Activated CD4-positive, alpha-beta T cell treated with anti-CD3 and anti-CD28 coated beads for 1 hour (primary cell): ENCODE data around the gene ODR4.
"Not testable (repeated sequence)": the region's sequence is repeated elsewhere in the genome, so short reads cannot be mapped to it uniquely, and the experiment has no call there.

ENCODE experiments used
- DNase-seq: peaks from one replicate; pipeline ENCODE4 v3.0.0-alpha.2; 2020

ODR4 gene

GRCh38 chr1:186375152-186375928 is at the start of gene ODR4, which contains the start of gene TPR:
ODR4 (plus strand) TSS chr1:186375838; CDS start chr1:186379786, 3,948 bp downstream.
TPR (minus strand) TSS chr1:186375253; CDS start chr1:186375028, 225 bp downstream.
- DNase-seq = peak; percentile 88

- DNase-seq = no peak
Observed at GRCh38 chr1:186326009-186326408, 49.6 kb upstream of the ODR4 start.

- DNase-seq = no peak
Observed at GRCh38 chr1:186327331-186327730, 48.3 kb upstream of the ODR4 start.

GRCh38 chr1:186330758-186331157 is 44.9 kb upstream of the ODR4 start:
- DNase-seq = no peak

- no peak for DNase-seq
Observed at GRCh38 chr1:186337554-186337953, 38.1 kb upstream of the ODR4 start.

GRCh38 chr1:186340772-186341171 is 34.9 kb upstream of the ODR4 start:
- no peak for DNase-seq

GRCh38 chr1:186347837-186348691 is 27.6 kb upstream of the ODR4 start:
- DNase-seq = not testable (repeated sequence)

- no peak for DNase-seq
Observed at GRCh38 chr1:186374303-186375151, 1.1 kb upstream of the ODR4 start.

- no peak for DNase-seq
Observed at GRCh38 chr1:186375929-186376319, 286 bp downstream of the ODR4 start.

- no peak for DNase-seq
Observed at GRCh38 chr1:186386725-186387383, 11.2 kb downstream of the ODR4 start.

- DNase-seq = no peak
Observed at GRCh38 chr1:186390925-186391324, 15.3 kb downstream of the ODR4 start.

- no peak for DNase-seq
Observed at GRCh38 chr1:186391841-186392240, 16.2 kb downstream of the ODR4 start.

GRCh38 chr1:186392711-186393110 is 17.1 kb downstream of the ODR4 start:
- DNase-seq = not testable (repeated sequence)

GRCh38 chr1:186401446-186401845 is 25.8 kb downstream of the ODR4 start:
- not testable (repeated sequence) for DNase-seq

GRCh38 chr1:186403632-186404031 is 28.0 kb downstream of the ODR4 start:
- no peak for DNase-seq

- no peak for DNase-seq
Observed at GRCh38 chr1:186404454-186405051, 28.9 kb downstream of the ODR4 start.

- DNase-seq = no peak
Observed at GRCh38 chr1:186409091-186409490, 33.5 kb downstream of the ODR4 start.

GRCh38 chr1:186413319-186413718 is 37.7 kb downstream of the ODR4 start:
- no peak for DNase-seq

GRCh38 chr1:186418503-186418902 is 42.9 kb downstream of the ODR4 start:
- DNase-seq = no peak

GRCh38 chr1:186420311-186420710 is 44.7 kb downstream of the ODR4 start:
- DNase-seq = no peak

- DNase-seq = no peak
Observed at GRCh38 chr1:186420923-186421322, 45.3 kb downstream of the ODR4 start.

GRCh38 chr1:186421446-186421845 is 45.8 kb downstream of the ODR4 start:
- DNase-seq = no peak
